OCI-LY7 (cell line): ENCODE data around the gene GON4L. TPM values are rescaled to one million over a fixed set of nuclear protein-coding genes. Genes with fewer than 3 reads are reported as not detected.
"Not testable (repeated sequence)": the region's sequence is repeated elsewhere in the genome, so short reads cannot be mapped to it uniquely, and the experiment has no call there.

Experiments
- BruUV-seq: library from RNA; stranded (reverse); fragments of 400-500 nt; replicated peaks from 2 replicates; lab custom pipeline; 2021; lab: Mats Ljungman, UMichigan
- CTCF ChIA-PET: fragments of 300-600 bp; sonication (Branson Sonifier 250); formaldehyde crosslinking; loops from one replicate; lab custom pipeline; 2022; ENCODE audit warnings: antibody characterized with exemption; ENCODE audit not compliant: unreplicated experiment; lab: Charles Lee
- POLR2A ChIA-PET: fragments of 300-600 bp; sonication (Branson Sonifier 250); formaldehyde crosslinking; loops from one replicate; lab custom pipeline; 2022; ENCODE audit warnings: antibody characterized with exemption; lab: Charles Lee
- DNase-seq: peaks from one replicate; pipeline ENCODE4 v3.0.0-alpha.2; 2015; ENCODE audit warnings: low spot score
- H2AFZ ChIP-seq: fragments of 200-600 bp; sonication (generic), shearing (Covaris generic); 2 replicates; pipeline ENCODE4 v1.6.1; 2014; ENCODE audit warnings: mild to moderate bottlenecking, antibody characterized with exemption, low read length, moderate library complexity
- H3K27ac ChIP-seq: fragments of 200-600 bp; sonication (generic); 2 replicates; pipeline ENCODE4 v1.5.1; 2014; ENCODE audit warnings: mixed run types, low read depth, mild to moderate bottlenecking, moderate library complexity, low read length, inconsistent platforms; ENCODE audit not compliant: poor library complexity, severe bottlenecking
- H3K36me3 ChIP-seq: fragments of 200-600 bp; sonication (generic); 2 replicates; pipeline ENCODE4 v1.6.1; 2014; ENCODE audit warnings: mild to moderate bottlenecking, antibody characterized with exemption, low read length, moderate library complexity, mixed read lengths; ENCODE audit not compliant: insufficient read depth
- H3K4me1 ChIP-seq: fragments of 200-600 bp; sonication (generic); 2 replicates; pipeline ENCODE4 v1.5.1; 2014; ENCODE audit warnings: mild to moderate bottlenecking, low read length; ENCODE audit not compliant: insufficient read depth, poor library complexity, severe bottlenecking
- H3K4me2 ChIP-seq: fragments of 200-600 bp; sonication (generic); 2 replicates; pipeline ENCODE4 v1.6.1; 2014; ENCODE audit warnings: mild to moderate bottlenecking, low read length
- H3K4me3 ChIP-seq: fragments of 200-600 bp; sonication (generic); 2 replicates; pipeline ENCODE4 v1.5.1; 2014; ENCODE audit warnings: mild to moderate bottlenecking, low read depth, low read length; ENCODE audit not compliant: poor library complexity, severe bottlenecking
- H3K79me2 ChIP-seq: fragments of 200-600 bp; sonication (generic); 2 replicates; pipeline ENCODE4 v1.6.1; 2016; ENCODE audit warnings: low read depth, mild to moderate bottlenecking, low read length, moderate library complexity, mixed read lengths; ENCODE audit not compliant: insufficient read depth
- H3K9me2 ChIP-seq: fragments of 200-600 bp; sonication (generic); 2 replicates; pipeline ENCODE4 v1.6.1; 2016; ENCODE audit warnings: mild to moderate bottlenecking, low read length, mixed read lengths; ENCODE audit not compliant: insufficient read depth
- H3K9me3 ChIP-seq: fragments of 200-600 bp; sonication (generic); 2 replicates; pipeline ENCODE4 v1.6.1; 2014; ENCODE audit warnings: mild to moderate bottlenecking, mixed run types, low read length, mixed read lengths
- H4K20me1 ChIP-seq: fragments of 200-600 bp; sonication (generic); 2 replicates; pipeline ENCODE4 v1.6.1; 2014; ENCODE audit warnings: mild to moderate bottlenecking, antibody characterized with exemption, low read length, moderate library complexity, mixed read lengths; ENCODE audit not compliant: insufficient read depth
- CTCF ChIP-seq: fragments of 200-600 bp; sonication (generic); conservative IDR thresholded peaks from 2 replicates; pipeline ENCODE4 v1.5.1; 2014; ENCODE audit warnings: mild to moderate bottlenecking, antibody characterized with exemption, low read length, moderate library complexity, mixed read lengths
- EZH2phosphoT487 ChIP-seq: fragments of 200-600 bp; sonication (generic); IDR thresholded peaks from 2 replicates; pipeline ENCODE4 v1.6.1; 2018; ENCODE audit warnings: low read depth, borderline replicate concordance, mild to moderate bottlenecking, mixed run types, antibody characterized with exemption, low read length, moderate library complexity, mixed read lengths
- intact Hi-C: fragments of 100-400 bp; cut with micrococcal nuclease; formaldehyde crosslinking; loops from one replicate; pipeline ENCODE4 v1.10.0; 2022; ENCODE audit not compliant: unreplicated experiment
- small RNA-seq: library from RNA; depleted of rRNA; stranded (forward); fragments of <200 nt; gene quantifications from one replicate; pipeline ENCODE3, GENCODE V24; 2014
- total RNA-seq, 2 experiments: library from RNA; depleted of rRNA in 1 of 2; stranded (reverse); fragments of >200 nt in 1 of 2; shearing (Covaris generic) in 1 of 2; gene quantifications; 2 replicates each; pipeline ENCODE4 v1.2.3, GENCODE V29; 2014 to 2022

The GON4L gene
- total RNA-seq, 2 experiments from 2014 or later, result 46.0 to 78.0 TPM

GRCh38 chr1:155703216-155703615 is 153.8 kb downstream of the GON4L start:
- H3K79me2 ChIP-seq, result peaks cover 83% of the 10 kb centered on the region
- BruUV-seq, result no TSS peak
- intact Hi-C loops, result no loop called here
- POLR2A ChIA-PET, result no interaction called here
- no peak for DNase-seq
- H3K9me2 ChIP-seq, result no peaks in the 10 kb centered on the region
- no peak overlapping the region for H3K4me3 ChIP-seq
- peaks cover 14% of the 10 kb centered on the region; the same call in 1 of the 2 replicates for H3K9me3 ChIP-seq
- no peak overlapping the region for H2AFZ ChIP-seq
- H3K4me1 ChIP-seq, result no peaks in the 10 kb centered on the region
- H3K27ac ChIP-seq, result no peak overlapping the region
- CTCF ChIA-PET, result no interaction called here
- no peak overlapping the region for H3K4me2 ChIP-seq
- TF ChIP-seq EZH2phosphoT487, result no peak
- TF ChIP-seq CTCF, result no peak
- H4K20me1 ChIP-seq, result no peaks in the 10 kb centered on the region
- peaks cover 63% of the 10 kb centered on the region for H3K36me3 ChIP-seq

- Histone ChIP-seq H3K36me3 (peaks cover 70% of the 10 kb centered on the region), H3K79me2 (peaks cover 86% of the 10 kb centered on the region), H3K9me3 (peaks cover 19% of the 10 kb centered on the region)
- intact Hi-C loops, BruUV-seq, CTCF ChIA-PET, H3K9me2 ChIP-seq, DNase-seq, POLR2A ChIA-PET, H3K4me2 ChIP-seq, H4K20me1 ChIP-seq, H2AFZ ChIP-seq, H3K4me1 ChIP-seq, H3K27ac ChIP-seq, H3K4me3 ChIP-seq: not testable (repeated sequence)
Measured at GRCh38 chr1:155701675-155702074, 155.3 kb downstream of the GON4L start.

Small RNAs within 50 kb of the gene (small RNA-seq; reads per million reads assigned to genes)
- not detected for gene RF00015

Other genes starting within 250 kb of the GON4L start
- 68.6 and 76.1 TPM in 2 replicates for gene MSTO1, start 247.0 kb downstream of the GON4L start, total RNA-seq (2014; rRNA removed; shearing (Covaris generic))
- 82.9 and 83.3 TPM in 2 replicates for gene MSTO1, start 247.0 kb downstream of the GON4L start, total RNA-seq (2022)
- gene YY1AP1, start 168.4 kb downstream of the GON4L start, total RNA-seq (2014; rRNA removed; shearing (Covaris generic)), result 83.0 and 84.6 TPM in 2 replicates
- gene YY1AP1, start 168.4 kb downstream of the GON4L start, total RNA-seq (2022), result 76.0 and 83.8 TPM in 2 replicates
- gene DAP3, start 168.1 kb downstream of the GON4L start, total RNA-seq (2014; rRNA removed; shearing (Covaris generic)), result 110 and 114 TPM in 2 replicates
- 178 and 187 TPM in 2 replicates for gene DAP3, start 168.1 kb downstream of the GON4L start, total RNA-seq (2022)
- gene SYT11, start 2.4 kb upstream of the GON4L start, total RNA-seq (2014; rRNA removed; shearing (Covaris generic)), result 41.6 and 41.8 TPM in 2 replicates
- 56.8 and 60.8 TPM in 2 replicates for gene SYT11, start 2.4 kb upstream of the GON4L start, total RNA-seq (2022)
- 15.9 and 17.2 TPM in 2 replicates for gene RIT1, start 54.1 kb upstream of the GON4L start, total RNA-seq (2014; rRNA removed; shearing (Covaris generic))
- 20.8 and 21.0 TPM in 2 replicates for gene RIT1, start 54.1 kb upstream of the GON4L start, total RNA-seq (2022)
- gene KHDC4, start 77.2 kb upstream of the GON4L start, total RNA-seq (2014; rRNA removed; shearing (Covaris generic)), result 84.6 and 88.9 TPM in 2 replicates
- 121 and 127 TPM in 2 replicates for gene KHDC4, start 77.2 kb upstream of the GON4L start, total RNA-seq (2022)
- gene RXFP4, start 84.4 kb upstream of the GON4L start, total RNA-seq (2014; rRNA removed; shearing (Covaris generic)), result 3.0 TPM in 1 of 2 replicates, not detected in the other
- 0.34 TPM in 1 of 2 replicates, not detected in the other for gene RXFP4, start 84.4 kb upstream of the GON4L start, total RNA-seq (2022)
- gene ARHGEF2, start 121.3 kb upstream of the GON4L start, total RNA-seq (2014; rRNA removed; shearing (Covaris generic)), result 78.8 and 106 TPM in 2 replicates
- gene ARHGEF2, start 121.3 kb upstream of the GON4L start, total RNA-seq (2022), result 133 and 139 TPM in 2 replicates
- gene SSR2, start 163.7 kb upstream of the GON4L start, total RNA-seq (2014; rRNA removed; shearing (Covaris generic)), result 109 and 147 TPM in 2 replicates
- 153 and 157 TPM in 2 replicates for gene SSR2, start 163.7 kb upstream of the GON4L start, total RNA-seq (2022)
- 20.8 and 33.2 TPM in 2 replicates for gene UBQLN4, start 196.6 kb upstream of the GON4L start, total RNA-seq (2014; rRNA removed; shearing (Covaris generic))
- gene UBQLN4, start 196.6 kb upstream of the GON4L start, total RNA-seq (2022), result 37.1 and 40.3 TPM in 2 replicates
- 71.3 and 103 TPM in 2 replicates for gene LAMTOR2, start 197.6 kb upstream of the GON4L start, total RNA-seq (2014; rRNA removed; shearing (Covaris generic))
- 52.1 and 55.2 TPM in 2 replicates for gene LAMTOR2, start 197.6 kb upstream of the GON4L start, total RNA-seq (2022)
- gene RAB25, start 203.9 kb upstream of the GON4L start, total RNA-seq (2014; rRNA removed; shearing (Covaris generic)), result not detected in 2 replicates
- gene RAB25, start 203.9 kb upstream of the GON4L start, total RNA-seq (2022), result 0.48 TPM in 1 of 2 replicates, not detected in the other
- 4.5 and 5.3 TPM in 2 replicates for gene MEX3A, start 225.3 kb upstream of the GON4L start, total RNA-seq (2014; rRNA removed; shearing (Covaris generic))
- gene MEX3A, start 225.3 kb upstream of the GON4L start, total RNA-seq (2022), result 5.3 and 5.5 TPM in 2 replicates